HEK293 (cell line): Measurements from ENCODE around the gene DCC.

ENCODE experiments used
- CTCF ChIA-PET: fragments of 350-600 bp; formaldehyde crosslinking; extraction: SDS; loops from one replicate; lab custom pipeline; 2021; ENCODE audit warnings: antibody characterized with exemption; lab: Yijun Ruan, JAX
- POLR2A ChIA-PET: fragments of 300-600 bp; formaldehyde crosslinking; extraction: SDS; loops from one replicate; lab custom pipeline; 2020; ENCODE audit warnings: antibody characterized with exemption, inconsistent platforms; lab: Yijun Ruan, JAX
- H3K27ac ChIP-seq: fragments of 200-500 bp; sonication (Bioruptor generic); 2 replicates; pipeline ENCODE4 v1.5.1; 2014; ENCODE audit warnings: low read depth, low read length, control low read depth, inconsistent platforms; ENCODE audit errors: extremely low read depth
- H3K36me3 ChIP-seq, 2 experiments: fragments of 200-500 bp in 1 of 2; sonication (Bioruptor generic) in 1 of 2; 1 replicate in 1 of 2; 2 replicates in 1 of 2; pipeline ENCODE4 v1.5.1; 2014 to 2017; ENCODE audit warnings: inconsistent platforms in 2 of 2, low read length in 2 of 2; ENCODE audit not compliant: control insufficient read depth in 2 of 2, insufficient read depth in 1 of 2
- H3K4me1 ChIP-seq: fragments of 200-500 bp; sonication (Bioruptor generic); 2 replicates; pipeline ENCODE4 v1.5.1; 2014; ENCODE audit warnings: mild to moderate bottlenecking, low read length, inconsistent platforms; ENCODE audit not compliant: control insufficient read depth, insufficient read depth
- H3K4me3 ChIP-seq: 2 replicates; pipeline ENCODE4 v1.5.1; 2011; ENCODE audit warnings: low read depth, mild to moderate bottlenecking, control low read depth, low read length, moderate library complexity
- H3K9me3 ChIP-seq: fragments of 200-500 bp; sonication (Bioruptor generic); 2 replicates; pipeline ENCODE4 v1.5.1; 2014; ENCODE audit warnings: low read depth, low read length, inconsistent platforms; ENCODE audit not compliant: control insufficient read depth, insufficient read depth
- KLF1 ChIP-seq: fragments of 450-650 bp; formaldehyde crosslinking; IDR thresholded peaks from 2 replicates; pipeline ENCODE4 v1.5.1; 2016; ENCODE audit warnings: missing biosample characterization, missing genetic modification characterization
- KLF10 ChIP-seq: fragments of 450-650 bp; IDR thresholded peaks from 2 replicates; pipeline ENCODE4 v1.5.1; 2018; ENCODE audit warnings: missing biosample characterization, mild to moderate bottlenecking, missing genetic modification characterization
- OVOL3 ChIP-seq: fragments of 450-650 bp; formaldehyde crosslinking; IDR thresholded peaks from 2 replicates; pipeline ENCODE4 v1.5.1; 2016; ENCODE audit warnings: missing biosample characterization, missing genetic modification characterization
- REPIN1 ChIP-seq: fragments of 450-650 bp; formaldehyde crosslinking; IDR thresholded peaks from 2 replicates; pipeline ENCODE4 v1.5.1; 2017; ENCODE audit warnings: missing biosample characterization, missing genetic modification characterization, low read depth
- TCF7L2 ChIP-seq: IDR thresholded peaks from 2 replicates; pipeline ENCODE4 v1.6.1; 2011; ENCODE audit warnings: low read depth, mild to moderate bottlenecking, inconsistent platforms, low read length, moderate library complexity, borderline replicate concordance
- YY1 ChIP-seq: fragments of 450-650 bp; formaldehyde crosslinking; IDR thresholded peaks from 2 replicates; pipeline ENCODE4 v1.5.1; 2018; ENCODE audit warnings: missing biosample characterization, missing genetic modification characterization
- ZBTB17 ChIP-seq: fragments of 450-650 bp; formaldehyde crosslinking; IDR thresholded peaks from 2 replicates; pipeline ENCODE4 v1.5.1; 2016; ENCODE audit warnings: missing biosample characterization, missing genetic modification characterization
- ZBTB21 ChIP-seq: fragments of 450-650 bp; formaldehyde crosslinking; IDR thresholded peaks from 2 replicates; pipeline ENCODE4 v1.5.1; 2017; ENCODE audit warnings: missing biosample characterization, missing genetic modification characterization
- ZNF121 ChIP-seq: fragments of 450-650 bp; formaldehyde crosslinking; IDR thresholded peaks from 2 replicates; pipeline ENCODE4 v1.5.1; 2016; ENCODE audit warnings: missing biosample characterization, missing genetic modification characterization
- ZNF146 ChIP-seq: fragments of 450-650 bp; formaldehyde crosslinking; IDR thresholded peaks from 2 replicates; pipeline ENCODE4 v1.5.1; 2016; ENCODE audit warnings: missing biosample characterization, missing genetic modification characterization
- ZNF23 ChIP-seq: fragments of 450-650 bp; formaldehyde crosslinking; IDR thresholded peaks from 2 replicates; pipeline ENCODE4 v1.5.1; 2016; ENCODE audit warnings: missing biosample characterization, missing genetic modification characterization, borderline replicate concordance
- ZNF324 ChIP-seq: fragments of 450-650 bp; formaldehyde crosslinking; IDR thresholded peaks from 2 replicates; pipeline ENCODE4 v1.5.1; 2016; ENCODE audit warnings: missing biosample characterization, missing genetic modification characterization
- ZNF366 ChIP-seq: fragments of 450-650 bp; formaldehyde crosslinking; conservative IDR thresholded peaks from 2 replicates; pipeline ENCODE4 v1.5.1; 2016; ENCODE audit warnings: missing biosample characterization, missing genetic modification characterization
- ZNF473 ChIP-seq: fragments of 450-650 bp; formaldehyde crosslinking; IDR thresholded peaks from 2 replicates; pipeline ENCODE4 v1.5.1; 2017; ENCODE audit warnings: missing biosample characterization, missing genetic modification characterization
- ZNF701 ChIP-seq: fragments of 450-650 bp; formaldehyde crosslinking; IDR thresholded peaks from 2 replicates; pipeline ENCODE4 v1.5.1; 2016; ENCODE audit warnings: missing biosample characterization, missing genetic modification characterization
- ZNF791 ChIP-seq: fragments of 450-650 bp; formaldehyde crosslinking; IDR thresholded peaks from 2 replicates; pipeline ENCODE4 v1.5.1; 2016; ENCODE audit warnings: missing biosample characterization, missing genetic modification characterization
- TF ChIP-seq, protein P1 (sequence below): fragments of 450-650 bp; formaldehyde crosslinking; IDR thresholded peaks from 2 replicates; pipeline ENCODE4 v1.5.1; 2017; ENCODE audit warnings: missing biosample characterization, missing genetic modification characterization
- TF ChIP-seq, protein P2 (sequence below): fragments of 450-650 bp; formaldehyde crosslinking; IDR thresholded peaks from 2 replicates; pipeline ENCODE4 v1.5.1; 2016; ENCODE audit warnings: missing biosample characterization, missing genetic modification characterization
- TF ChIP-seq, protein P3 (sequence below): fragments of 450-650 bp; formaldehyde crosslinking; IDR thresholded peaks from 2 replicates; pipeline ENCODE4 v1.5.1; 2016; ENCODE audit warnings: missing biosample characterization, missing genetic modification characterization, low read depth
- TF ChIP-seq, protein P4 (sequence below): fragments of 450-650 bp; formaldehyde crosslinking; IDR thresholded peaks from 2 replicates; pipeline ENCODE4 v1.5.1; 2016; ENCODE audit warnings: missing biosample characterization, missing genetic modification characterization

The DCC gene

DNA sequence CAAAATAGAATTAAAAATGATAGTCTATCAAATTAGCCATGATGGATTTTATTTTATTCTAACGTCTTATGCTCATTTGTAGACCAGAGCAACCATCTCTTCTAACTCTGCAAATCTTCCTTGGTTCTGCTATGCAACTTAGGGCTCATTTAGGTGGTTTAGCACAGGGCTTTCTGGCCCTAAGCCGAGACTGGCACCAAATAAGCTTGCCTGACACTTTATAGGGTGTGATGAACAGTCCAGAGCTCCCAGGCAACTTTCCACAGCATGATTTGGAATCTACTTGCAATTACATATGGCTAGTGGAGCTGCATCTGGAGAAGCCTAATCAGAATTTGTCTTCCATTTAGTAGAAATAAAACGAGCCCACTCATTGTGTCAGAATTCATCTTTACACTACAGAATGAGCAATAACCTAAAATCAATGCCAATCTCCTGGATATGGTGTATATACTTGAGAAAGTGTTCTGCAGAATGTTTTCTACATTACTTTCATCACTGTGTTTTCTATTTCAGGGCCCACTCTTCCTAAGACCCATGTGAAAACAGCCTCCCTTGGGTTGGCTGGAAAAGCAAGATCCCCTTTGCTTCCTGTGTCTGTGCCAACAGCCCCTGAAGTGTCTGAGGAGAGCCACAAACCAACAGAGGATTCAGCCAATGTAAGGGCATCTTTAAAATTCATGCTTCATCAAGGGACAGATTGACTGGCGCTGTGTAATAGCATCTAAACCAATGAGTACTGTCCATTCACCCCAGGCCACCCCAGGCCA lies 1186.3 kb downstream of the DCC start (continued):
- no peak for TF ChIP-seq REPIN1 (tag by site-specific recombination)
- TF ChIP-seq, all 188 proteins: peak for 0

DNA sequence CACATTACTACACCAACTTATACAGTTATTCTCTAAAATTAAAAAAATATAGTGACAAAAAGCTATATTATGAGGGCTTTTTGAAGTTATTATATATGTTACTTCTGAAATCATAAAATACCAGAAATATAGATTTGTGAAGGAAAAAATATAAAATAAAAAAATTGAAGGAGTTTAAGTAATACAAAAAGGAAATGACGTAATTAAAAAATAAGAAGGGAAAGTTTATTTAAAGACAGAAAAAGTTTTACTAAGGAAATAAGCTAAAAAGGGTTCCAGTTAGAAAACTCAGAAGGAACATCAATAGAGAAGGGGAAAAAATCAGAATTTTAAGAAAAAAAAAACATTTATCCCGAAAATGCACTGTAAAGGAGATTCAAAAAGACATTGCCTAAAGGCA lies 1187.4 kb downstream of the DCC start:
- Histone ChIP-seq H3K4me1 (no peaks in the 10 kb centered on the region), H3K4me3 (no peak overlapping the region), H3K9me3 (no peaks in the 10 kb centered on the region), H3K27ac (no peak overlapping the region), H3K36me3 (no peaks in the 10 kb centered on the region)
- no peak for TF ChIP-seq ZNF324 (tag by site-specific recombination)
- TF ChIP-seq, protein P1, sequence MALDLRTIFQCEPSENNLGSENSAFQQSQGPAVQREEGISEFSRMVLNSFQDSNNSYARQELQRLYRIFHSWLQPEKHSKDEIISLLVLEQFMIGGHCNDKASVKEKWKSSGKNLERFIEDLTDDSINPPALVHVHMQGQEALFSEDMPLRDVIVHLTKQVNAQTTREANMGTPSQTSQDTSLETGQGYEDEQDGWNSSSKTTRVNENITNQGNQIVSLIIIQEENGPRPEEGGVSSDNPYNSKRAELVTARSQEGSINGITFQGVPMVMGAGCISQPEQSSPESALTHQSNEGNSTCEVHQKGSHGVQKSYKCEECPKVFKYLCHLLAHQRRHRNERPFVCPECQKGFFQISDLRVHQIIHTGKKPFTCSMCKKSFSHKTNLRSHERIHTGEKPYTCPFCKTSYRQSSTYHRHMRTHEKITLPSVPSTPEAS (tag by site-specific recombination), result no peak
- TF ChIP-seq, protein P2, sequence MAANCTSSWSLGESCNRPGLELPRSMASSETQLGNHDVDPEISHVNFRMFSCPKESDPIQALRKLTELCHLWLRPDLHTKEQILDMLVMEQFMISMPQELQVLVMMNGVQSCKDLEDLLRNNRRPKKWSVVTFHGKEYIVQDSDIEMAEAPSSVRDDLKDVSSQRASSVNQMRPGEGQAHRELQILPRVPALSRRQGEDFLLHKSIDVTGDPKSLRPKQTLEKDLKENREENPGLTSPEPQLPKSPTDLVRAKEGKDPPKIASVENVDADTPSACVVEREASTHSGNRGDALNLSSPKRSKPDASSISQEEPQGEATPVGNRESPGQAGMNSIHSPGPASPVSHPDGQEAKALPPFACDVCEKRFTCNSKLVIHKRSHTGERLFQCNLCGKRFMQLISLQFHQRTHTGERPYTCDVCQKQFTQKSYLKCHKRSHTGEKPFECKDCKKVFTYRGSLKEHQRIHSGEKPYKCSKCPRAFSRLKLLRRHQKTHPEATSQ (tag by site-specific recombination), result no peak
- TF ChIP-seq, protein P3, sequence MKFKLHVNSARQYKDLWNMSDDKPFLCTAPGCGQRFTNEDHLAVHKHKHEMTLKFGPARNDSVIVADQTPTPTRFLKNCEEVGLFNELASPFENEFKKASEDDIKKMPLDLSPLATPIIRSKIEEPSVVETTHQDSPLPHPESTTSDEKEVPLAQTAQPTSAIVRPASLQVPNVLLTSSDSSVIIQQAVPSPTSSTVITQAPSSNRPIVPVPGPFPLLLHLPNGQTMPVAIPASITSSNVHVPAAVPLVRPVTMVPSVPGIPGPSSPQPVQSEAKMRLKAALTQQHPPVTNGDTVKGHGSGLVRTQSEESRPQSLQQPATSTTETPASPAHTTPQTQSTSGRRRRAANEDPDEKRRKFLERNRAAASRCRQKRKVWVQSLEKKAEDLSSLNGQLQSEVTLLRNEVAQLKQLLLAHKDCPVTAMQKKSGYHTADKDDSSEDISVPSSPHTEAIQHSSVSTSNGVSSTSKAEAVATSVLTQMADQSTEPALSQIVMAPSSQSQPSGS (tag by site-specific recombination), result peak; percentile 74
- no peak for TF ChIP-seq ZBTB21 (tag by site-specific recombination)
- no peak for TF ChIP-seq YY1
- no peak for TF ChIP-seq KLF10 (tag by site-specific recombination)
- ChIA-PET CTCF (no interaction called here), POLR2A (no interaction called here)

DNA sequence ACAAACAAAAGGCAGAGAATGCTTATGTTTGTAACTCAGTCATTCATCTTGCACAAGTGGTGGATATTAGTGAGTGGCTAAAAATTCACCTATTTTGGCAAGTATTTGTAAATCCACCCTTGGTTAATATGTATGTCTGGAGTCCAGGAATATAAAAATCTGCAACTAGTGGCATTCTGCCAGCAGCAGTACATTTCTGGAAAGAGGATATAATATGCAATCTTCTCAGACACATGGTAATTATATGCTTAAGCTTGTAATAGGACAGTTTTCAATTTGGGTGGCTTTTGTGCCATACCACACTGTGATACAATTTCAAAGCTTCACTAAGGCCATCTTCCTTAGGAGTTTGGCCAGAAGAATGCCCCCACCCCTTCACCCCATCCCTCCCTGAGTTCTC lies 1191.2 kb downstream of the DCC start:
- ChIA-PET POLR2A (no interaction called here), CTCF (no interaction called here)
- Histone ChIP-seq H3K36me3 (no peaks in the 10 kb centered on the region), H3K9me3 (no peaks in the 10 kb centered on the region), H3K27ac (no peak overlapping the region), H3K4me1 (no peaks in the 10 kb centered on the region), H3K4me3 (no peak overlapping the region)
- no peak for TF ChIP-seq ZNF701 (tag by site-specific recombination)
- TF ChIP-seq ZNF791, result no peak
- TF ChIP-seq ZNF146, result no peak
- TF ChIP-seq ZNF121, result no peak
- TF ChIP-seq ZNF473 (tag by site-specific recombination), result no peak
- TF ChIP-seq, protein P4, sequence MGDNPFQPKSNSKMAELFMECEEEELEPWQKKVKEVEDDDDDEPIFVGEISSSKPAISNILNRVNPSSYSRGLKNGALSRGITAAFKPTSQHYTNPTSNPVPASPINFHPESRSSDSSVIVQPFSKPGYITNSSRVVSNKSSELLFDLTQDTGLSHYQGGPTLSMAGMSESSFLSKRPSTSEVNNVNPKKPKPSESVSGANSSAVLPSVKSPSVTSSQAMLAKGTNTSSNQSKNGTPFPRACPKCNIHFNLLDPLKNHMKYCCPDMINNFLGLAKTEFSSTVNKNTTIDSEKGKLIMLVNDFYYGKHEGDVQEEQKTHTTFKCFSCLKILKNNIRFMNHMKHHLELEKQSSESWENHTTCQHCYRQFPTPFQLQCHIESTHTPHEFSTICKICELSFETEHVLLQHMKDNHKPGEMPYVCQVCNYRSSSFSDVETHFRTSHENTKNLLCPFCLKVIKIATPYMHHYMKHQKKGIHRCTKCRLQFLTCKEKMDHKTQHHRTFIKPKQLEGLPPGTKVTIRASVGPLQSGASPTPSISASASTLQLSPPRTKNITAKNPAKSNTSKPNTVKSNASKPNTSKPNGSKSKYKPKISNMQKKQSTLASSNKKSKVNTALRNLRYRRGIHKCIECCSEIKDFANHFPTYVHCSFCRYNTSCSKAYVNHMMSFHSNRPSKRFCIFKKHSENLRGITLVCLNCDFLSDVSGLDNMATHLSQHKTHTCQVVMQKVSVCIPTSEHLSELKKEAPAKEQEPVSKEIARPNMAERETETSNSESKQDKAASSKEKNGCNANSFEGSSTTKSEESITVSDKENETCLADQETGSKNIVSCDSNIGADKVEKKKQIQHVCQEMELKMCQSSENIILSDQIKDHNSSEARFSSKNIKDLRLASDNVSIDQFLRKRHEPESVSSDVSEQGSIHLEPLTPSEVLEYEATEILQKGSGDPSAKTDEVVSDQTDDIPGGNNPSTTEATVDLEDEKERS (tag by site-specific recombination), result no peak
- no peak for TF ChIP-seq OVOL3 (tag by site-specific recombination)
- no peak for TF ChIP-seq ZNF366 (tag by site-specific recombination)
- TF ChIP-seq KLF1 (tag by site-specific recombination), result no peak
- no peak for TF ChIP-seq TCF7L2
- TF ChIP-seq ZBTB17 (tag by site-specific recombination), result no peak
- no peak for TF ChIP-seq ZNF23 (tag by site-specific recombination)
